Measurements from ENCODE around the gene SEMA4D.
"Not testable (repeated sequence)": the region's sequence is repeated elsewhere in the genome, so short reads cannot be mapped to it uniquely, and the experiment has no call there.

SEMA4D gene

GRCh38 chr9:89350988-89351557 lies 146.8 kb downstream of the SEMA4D start:
- DNase-seq: no peak

- no peak for DNase-seq
Observed at GRCh38 chr9:89349607-89350006, 148.3 kb downstream of the SEMA4D start.

- no peak for DNase-seq
Observed at GRCh38 chr9:89347651-89348050, 150.3 kb downstream of the SEMA4D start.

GRCh38 chr9:89346696-89347095 lies 151.2 kb downstream of the SEMA4D start:
- DNase-seq: no peak

- no peak for DNase-seq
Observed at GRCh38 chr9:89345476-89345875, 152.4 kb downstream of the SEMA4D start.

- DNase-seq: not testable (repeated sequence)
Observed at GRCh38 chr9:89343812-89344211, 154.1 kb downstream of the SEMA4D start.

- no peak for DNase-seq
Observed at GRCh38 chr9:89342948-89343347, 155.0 kb downstream of the SEMA4D start.

- DNase-seq: no peak
Observed at GRCh38 chr9:89342213-89342612, 155.7 kb downstream of the SEMA4D start.

- DNase-seq: no peak
Observed at GRCh38 chr9:89340332-89340731, 157.6 kb downstream of the SEMA4D start.

- DNase-seq: no peak
Observed at GRCh38 chr9:89339807-89340206, 158.1 kb downstream of the SEMA4D start.

- no peak for DNase-seq
Observed at GRCh38 chr9:89330513-89330912, 167.4 kb downstream of the SEMA4D start.

- DNase-seq: no peak
Observed at GRCh38 chr9:89329917-89330316, 168.0 kb downstream of the SEMA4D start.

- DNase-seq: no peak
Observed at GRCh38 chr9:89328064-89328463, 169.8 kb downstream of the SEMA4D start.

- DNase-seq: no peak
Observed at GRCh38 chr9:89325733-89326132, 172.2 kb downstream of the SEMA4D start.

- DNase-seq: no peak
Observed at GRCh38 chr9:89323390-89323789, 174.5 kb downstream of the SEMA4D start.

GRCh38 chr9:89319015-89319905 lies 178.7 kb downstream of the SEMA4D start:
- DNase-seq: no peak

- DNase-seq: peak; percentile 93 to 95
Observed at GRCh38 chr9:89318123-89319014, 179.5 kb downstream of the SEMA4D start, which contains the start of gene SECISBP2. Gene SECISBP2, plus strand, starts transcription at chr9:89318500. Its CDS starts 77 bp downstream, at chr9:89318577.

GRCh38 chr9:89317282-89317681 lies 180.6 kb downstream of the SEMA4D start:
- DNase-seq: no peak

- no peak for DNase-seq
Observed at GRCh38 chr9:89315482-89315881, 182.4 kb downstream of the SEMA4D start.

GRCh38 chr9:89314955-89315354 lies 183.0 kb downstream of the SEMA4D start:
- no peak for DNase-seq

GRCh38 chr9:89313842-89314241 lies 184.1 kb downstream of the SEMA4D start:
- DNase-seq: no peak

GRCh38 chr9:89312222-89312571 lies 185.7 kb downstream of the SEMA4D start:
- peak in 1 of 2 donors; percentile 49 for DNase-seq
